Activated naive CD8-positive, alpha-beta T cell treated with anti-CD3 and anti-CD28 coated beads for 36 hours (primary cell): ENCODE data around the gene TBC1D22B. TPM values are rescaled to one million over a fixed set of nuclear protein-coding genes. Genes with fewer than 3 reads are reported as not detected.

ENCODE experiments used
- DNase-seq: peaks from one replicate; pipeline ENCODE4 v3.0.0; 2021
- H3K27ac Mint-ChIP-seq: one replicate; pipeline ENCODE4 v1.8.0; 2022; ENCODE audit warnings: mild to moderate bottlenecking, moderate library complexity, mixed read lengths
- H3K27me3 Mint-ChIP-seq: one replicate; pipeline ENCODE4 v1.8.0; 2022; ENCODE audit warnings: mild to moderate bottlenecking, mixed read lengths
- H3K36me3 Mint-ChIP-seq: one replicate; pipeline ENCODE4 v1.8.0; 2021; ENCODE audit warnings: mild to moderate bottlenecking, mixed read lengths
- H3K4me1 Mint-ChIP-seq: one replicate; pipeline ENCODE4 v1.8.0; 2021; ENCODE audit warnings: mixed read lengths
- H3K4me3 Mint-ChIP-seq: one replicate; pipeline ENCODE4 v1.8.0; 2022; ENCODE audit warnings: mild to moderate bottlenecking, moderate library complexity, mixed read lengths
- H3K9me3 Mint-ChIP-seq: one replicate; pipeline ENCODE4 v1.8.0; 2022; ENCODE audit warnings: mixed read lengths
- total RNA-seq, 2 experiments: library from RNA; stranded (reverse); gene quantifications; one replicate each; pipeline ENCODE4 v1.2.3, GENCODE V29; 2021

TBC1D22B gene
- 10 to 100 TPM; 13.0 to 13.9 TPM for total RNA-seq

- peak within 1 kb of the TSS; percentile 91 for H3K27ac Mint-ChIP-seq
- H3K4me3 Mint-ChIP-seq: peak within 1 kb of the TSS; percentile 86
- H3K9me3 Mint-ChIP-seq: peaks cover 2% of the 10 kb centered on the region
- DNase-seq: peak; percentile 96
- H3K27me3 Mint-ChIP-seq: no peaks in the 10 kb centered on the region
- H3K36me3 Mint-ChIP-seq: peaks cover 24% of the 10 kb centered on the region
- H3K4me1 Mint-ChIP-seq: peaks cover 37% of the 10 kb centered on the region
Measured at GRCh38 chr6:37257634-37258404, at the start of gene TBC1D22B, which contains the start of gene TMEM217. TSS of gene TBC1D22B (plus strand) at chr6:37257772. CDS start at chr6:37257918, 146 bp downstream. TSS of gene TMEM217 (minus strand) at chr6:37258144. CDS start at chr6:37219030, 39,114 bp downstream.

GRCh38 chr6:37207903-37208456 lies 49.6 kb upstream of the TBC1D22B start:
- peaks cover 61% of the 10 kb centered on the region for H3K4me1 Mint-ChIP-seq
- DNase-seq: peak; percentile 87
- H3K36me3 Mint-ChIP-seq: peaks cover 2% of the 10 kb centered on the region
- H3K9me3 Mint-ChIP-seq: no peaks in the 10 kb centered on the region
- H3K27me3 Mint-ChIP-seq: no peaks in the 10 kb centered on the region
- H3K27ac Mint-ChIP-seq: peak overlapping the region; percentile 61
- no peak overlapping the region for H3K4me3 Mint-ChIP-seq

- Mint-ChIP-seq H3K4me1 (peaks cover 54% of the 10 kb centered on the region), H3K27me3 (no peaks in the 10 kb centered on the region), H3K27ac (no peak overlapping the region), H3K4me3 (no peak overlapping the region), H3K36me3 (peaks cover 2% of the 10 kb centered on the region), H3K9me3 (no peaks in the 10 kb centered on the region)
- no peak for DNase-seq
Measured at GRCh38 chr6:37208793-37209192, 48.8 kb upstream of the TBC1D22B start.

- peaks cover 48% of the 10 kb centered on the region for H3K4me1 Mint-ChIP-seq
- H3K4me3 Mint-ChIP-seq: peak overlapping the region; percentile 27
- peak overlapping the region; percentile 81 for H3K27ac Mint-ChIP-seq
- no peaks in the 10 kb centered on the region for H3K9me3 Mint-ChIP-seq
- H3K27me3 Mint-ChIP-seq: no peaks in the 10 kb centered on the region
- DNase-seq: peak; percentile 64
- H3K36me3 Mint-ChIP-seq: peaks cover 2% of the 10 kb centered on the region
Measured at GRCh38 chr6:37209461-37210205, 47.9 kb upstream of the TBC1D22B start.

- peak overlapping the region; percentile 81 for H3K27ac Mint-ChIP-seq
- H3K36me3 Mint-ChIP-seq: peaks cover 2% of the 10 kb centered on the region
- no peaks in the 10 kb centered on the region for H3K27me3 Mint-ChIP-seq
- H3K9me3 Mint-ChIP-seq: no peaks in the 10 kb centered on the region
- H3K4me1 Mint-ChIP-seq: peaks cover 42% of the 10 kb centered on the region
- no peak overlapping the region for H3K4me3 Mint-ChIP-seq
- DNase-seq: peak; percentile 73
Measured at GRCh38 chr6:37210313-37210968, 47.1 kb upstream of the TBC1D22B start.

GRCh38 chr6:37212268-37212667 lies 45.3 kb upstream of the TBC1D22B start:
- Mint-ChIP-seq H3K9me3 (no peaks in the 10 kb centered on the region), H3K27ac (no peak overlapping the region), H3K36me3 (no peaks in the 10 kb centered on the region), H3K4me1 (peaks cover 31% of the 10 kb centered on the region), H3K4me3 (no peak overlapping the region), H3K27me3 (no peaks in the 10 kb centered on the region)
- DNase-seq: no peak

- no peak for DNase-seq
- H3K4me1 Mint-ChIP-seq: peaks cover 26% of the 10 kb centered on the region
- no peaks in the 10 kb centered on the region for H3K36me3 Mint-ChIP-seq
- H3K27ac Mint-ChIP-seq: no peak overlapping the region
- H3K9me3 Mint-ChIP-seq: no peaks in the 10 kb centered on the region
- H3K4me3 Mint-ChIP-seq: no peak overlapping the region
- no peaks in the 10 kb centered on the region for H3K27me3 Mint-ChIP-seq
Measured at GRCh38 chr6:37218061-37218460, 39.5 kb upstream of the TBC1D22B start.

GRCh38 chr6:37218511-37218910 lies 39.1 kb upstream of the TBC1D22B start:
- Mint-ChIP-seq H3K4me1 (peaks cover 26% of the 10 kb centered on the region), H3K9me3 (no peaks in the 10 kb centered on the region), H3K27ac (no peak overlapping the region), H3K4me3 (no peak overlapping the region), H3K36me3 (no peaks in the 10 kb centered on the region), H3K27me3 (no peaks in the 10 kb centered on the region)
- no peak for DNase-seq

GRCh38 chr6:37221585-37222124 lies 35.9 kb upstream of the TBC1D22B start:
- Mint-ChIP-seq H3K4me1 (peaks cover 24% of the 10 kb centered on the region), H3K36me3 (no peaks in the 10 kb centered on the region), H3K4me3 (peak overlapping the region; percentile 61), H3K27me3 (peaks cover 4% of the 10 kb centered on the region), H3K9me3 (no peaks in the 10 kb centered on the region), H3K27ac (no peak overlapping the region)
- DNase-seq: no peak

- Mint-ChIP-seq H3K27me3 (peaks cover 4% of the 10 kb centered on the region), H3K27ac (no peak overlapping the region), H3K9me3 (no peaks in the 10 kb centered on the region)
Measured at GRCh38 chr6:37222125-37222967, 35.2 kb upstream of the TBC1D22B start.

GRCh38 chr6:37222992-37223391 lies 34.6 kb upstream of the TBC1D22B start:
- H3K4me3 Mint-ChIP-seq: peak overlapping the region; percentile 60
- no peaks in the 10 kb centered on the region for H3K9me3 Mint-ChIP-seq
- H3K27ac Mint-ChIP-seq: no peak overlapping the region
- peaks cover 4% of the 10 kb centered on the region for H3K27me3 Mint-ChIP-seq
- DNase-seq: no peak
- peaks cover 25% of the 10 kb centered on the region for H3K4me1 Mint-ChIP-seq
- no peaks in the 10 kb centered on the region for H3K36me3 Mint-ChIP-seq

More at GRCh38 chr6:37222125-37222967, 35.2 kb upstream of the TBC1D22B start:
- H3K36me3 Mint-ChIP-seq: no peaks in the 10 kb centered on the region
- H3K4me3 Mint-ChIP-seq: peak overlapping the region; percentile 61
- peaks cover 23% of the 10 kb centered on the region for H3K4me1 Mint-ChIP-seq
- DNase-seq: peak; percentile 82

GRCh38 chr6:37225350-37226169 lies 32.0 kb upstream of the TBC1D22B start:
- no peak overlapping the region for H3K4me3 Mint-ChIP-seq
- H3K27me3 Mint-ChIP-seq: peaks cover 4% of the 10 kb centered on the region
- no peaks in the 10 kb centered on the region for H3K36me3 Mint-ChIP-seq
- DNase-seq: no peak
- H3K9me3 Mint-ChIP-seq: no peaks in the 10 kb centered on the region
- no peak overlapping the region for H3K27ac Mint-ChIP-seq
- peaks cover 21% of the 10 kb centered on the region for H3K4me1 Mint-ChIP-seq

GRCh38 chr6:37230104-37230503 lies 27.5 kb upstream of the TBC1D22B start:
- peaks cover 8% of the 10 kb centered on the region for H3K4me1 Mint-ChIP-seq
- H3K36me3 Mint-ChIP-seq: no peaks in the 10 kb centered on the region
- H3K9me3 Mint-ChIP-seq: no peaks in the 10 kb centered on the region
- no peak overlapping the region for H3K27ac Mint-ChIP-seq
- H3K4me3 Mint-ChIP-seq: no peak overlapping the region
- peaks cover 4% of the 10 kb centered on the region for H3K27me3 Mint-ChIP-seq
- DNase-seq: no peak
